ENCODE results near the gene PRRC2C.
"Not testable (repeated sequence)": the region's sequence is repeated elsewhere in the genome, so short reads cannot be mapped to it uniquely, and the experiment has no call there.

PRRC2C gene

DNA sequence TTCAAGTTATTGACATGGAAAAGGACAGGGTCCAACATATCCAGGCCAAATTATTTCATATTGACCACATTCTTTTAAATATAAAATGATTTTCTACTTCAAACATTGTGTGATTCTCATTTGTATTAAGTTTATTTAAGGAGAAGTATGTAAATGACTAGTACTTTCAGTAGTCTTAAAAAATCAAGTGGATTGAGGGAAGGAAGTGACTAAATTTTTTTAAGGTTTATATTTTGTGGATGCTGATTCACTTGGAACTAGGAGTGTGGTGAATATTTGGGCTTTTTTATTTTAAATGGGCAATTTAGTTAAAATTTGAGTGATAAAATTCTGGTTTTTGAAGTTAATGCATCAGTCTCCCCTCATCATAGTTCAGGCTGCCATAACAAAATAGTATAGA, 10.1 kb downstream of the PRRC2C start:
- no peak for FAIRE-seq
- no peak for DNase-seq (ENCODE audit: low spot score)

DNA sequence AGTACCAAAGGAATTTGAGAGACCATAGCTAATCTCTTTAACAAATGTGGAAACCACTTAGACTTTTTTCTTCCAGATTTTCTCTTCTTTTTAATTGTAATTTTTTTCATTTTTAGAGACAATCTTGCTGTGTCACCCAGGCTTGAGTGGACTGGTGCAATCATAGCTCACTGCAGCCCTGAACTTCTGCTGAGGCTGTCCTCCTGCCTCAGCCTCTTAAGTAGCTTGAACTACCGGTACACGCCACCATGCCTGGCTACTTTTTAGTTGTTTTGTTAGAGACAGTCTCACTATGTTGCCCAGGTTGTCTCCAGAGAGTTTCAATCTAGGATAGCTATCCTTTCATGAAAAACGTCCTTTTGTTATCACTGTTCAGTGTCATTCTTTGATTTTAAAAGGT, 15.0 kb downstream of the PRRC2C start:
- FAIRE-seq = no peak
- DNase-seq (ENCODE audit: low spot score) = no peak

DNA sequence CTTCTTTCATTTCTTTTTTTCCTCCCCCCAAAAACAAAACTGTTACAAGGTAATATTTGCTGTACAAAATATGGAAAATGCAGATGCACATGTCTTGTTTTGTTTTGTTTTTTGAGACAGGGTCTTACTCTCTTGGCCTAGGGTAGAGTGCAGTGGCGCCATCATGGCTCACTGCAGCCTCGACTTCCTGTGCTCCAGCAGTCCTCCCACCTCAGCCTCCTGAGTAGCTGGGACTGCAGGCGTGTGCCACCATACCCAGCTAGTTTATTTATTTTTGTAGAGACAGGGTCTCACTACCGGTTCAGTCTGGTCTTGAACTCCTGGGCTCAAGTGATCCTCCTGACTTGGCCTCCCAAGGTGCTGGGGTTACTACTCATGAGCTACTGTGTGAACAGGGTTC, 15.5 kb downstream of the PRRC2C start:
- DNase-seq (ENCODE audit: low spot score) (no peak), FAIRE-seq (no peak)

DNA sequence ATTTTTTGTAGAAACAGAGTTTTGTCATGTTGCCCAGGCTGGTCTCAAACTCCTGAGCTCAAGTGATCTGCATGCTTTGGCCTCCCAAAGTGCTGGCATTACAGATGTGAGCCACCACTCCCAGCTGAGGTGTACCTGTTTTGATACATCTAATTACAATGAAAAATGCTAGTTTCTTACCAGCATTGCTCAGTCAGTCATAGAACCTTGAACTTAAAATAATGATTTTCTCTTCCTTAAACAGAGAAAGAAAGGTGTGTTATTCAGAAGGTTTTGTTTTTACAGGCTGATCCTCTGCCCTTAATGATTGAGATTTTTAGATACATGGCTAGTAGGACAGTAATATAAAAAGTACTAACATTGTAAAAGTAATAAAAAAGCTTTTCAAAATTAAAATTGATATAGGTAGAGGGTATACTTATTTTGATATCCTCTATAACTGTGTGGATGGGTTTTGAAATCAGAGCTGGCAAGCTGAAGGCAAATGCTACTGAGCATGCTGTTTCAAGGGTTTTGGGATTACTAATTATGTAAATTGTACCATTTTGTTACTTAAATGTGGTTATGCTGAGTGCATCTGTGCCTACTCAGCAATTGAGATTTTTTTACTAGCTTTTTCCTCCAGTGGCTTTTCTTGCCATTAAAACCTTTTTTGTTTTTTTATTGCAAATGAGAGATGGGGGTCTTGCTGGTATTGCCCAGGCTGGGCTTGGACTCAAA, 16.1 kb downstream of the PRRC2C start:
- no peak for FAIRE-seq
- no peak for DNase-seq (ENCODE audit: low spot score)

DNA sequence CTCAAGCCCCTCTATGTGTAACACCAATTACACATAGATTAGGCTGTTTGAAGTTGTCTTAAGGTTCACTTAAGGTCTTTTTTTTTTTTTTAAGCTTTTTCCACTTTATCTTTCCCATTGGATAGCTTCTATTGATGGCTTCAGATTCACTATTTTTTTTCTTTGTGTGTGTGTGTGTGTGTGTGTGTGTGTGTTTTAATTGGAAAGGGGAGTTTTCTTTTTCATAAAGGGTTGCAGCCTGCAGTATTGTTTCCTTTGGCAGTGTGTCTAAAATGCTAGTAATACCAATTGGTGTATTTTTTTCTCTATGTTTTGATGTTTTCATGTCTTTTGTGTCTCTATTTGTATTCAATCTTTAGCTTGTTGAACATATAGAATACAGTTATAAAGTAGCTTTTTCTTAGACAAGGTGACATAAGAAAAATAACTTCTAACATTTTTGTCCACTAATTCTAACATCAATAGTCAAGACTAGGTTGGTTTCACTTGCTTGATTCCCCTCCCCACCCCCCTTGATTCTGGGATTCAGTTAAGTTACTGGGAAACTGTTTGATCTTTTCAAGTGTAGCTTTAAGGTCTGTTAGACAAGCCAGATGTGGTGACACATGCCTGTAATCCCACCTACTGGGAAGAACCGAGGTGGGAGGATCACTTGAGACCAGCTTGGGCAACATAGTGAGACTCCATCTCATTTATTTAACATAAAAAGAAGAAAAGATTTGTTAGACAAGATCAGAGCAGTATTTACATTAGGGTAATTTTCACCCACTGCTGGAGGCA, 21.4 kb downstream of the PRRC2C start:
- FAIRE-seq = no peak
- no peak for DNase-seq (ENCODE audit: low spot score)

DNA sequence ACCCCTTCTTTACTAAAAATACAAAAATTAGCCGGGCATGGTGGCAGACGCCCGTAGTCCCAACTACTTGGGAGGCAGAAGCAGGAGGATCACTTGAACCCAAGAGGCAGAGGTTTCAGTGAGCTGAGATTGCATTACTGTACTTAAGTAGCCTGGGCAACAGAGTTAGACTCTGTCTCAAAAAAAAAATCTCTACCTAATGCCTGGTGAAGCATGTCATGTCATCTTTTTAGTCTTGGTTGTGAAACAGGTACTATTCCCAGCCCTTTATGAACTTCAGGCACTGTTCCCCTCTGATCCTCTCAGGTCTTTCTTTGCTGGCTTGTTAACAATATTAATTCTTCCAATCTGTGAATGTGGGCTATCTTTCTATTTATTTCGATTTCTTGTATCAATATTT, 22.1 kb downstream of the PRRC2C start:
- DNase-seq (ENCODE audit: low spot score) = no peak
- no peak for FAIRE-seq

DNA sequence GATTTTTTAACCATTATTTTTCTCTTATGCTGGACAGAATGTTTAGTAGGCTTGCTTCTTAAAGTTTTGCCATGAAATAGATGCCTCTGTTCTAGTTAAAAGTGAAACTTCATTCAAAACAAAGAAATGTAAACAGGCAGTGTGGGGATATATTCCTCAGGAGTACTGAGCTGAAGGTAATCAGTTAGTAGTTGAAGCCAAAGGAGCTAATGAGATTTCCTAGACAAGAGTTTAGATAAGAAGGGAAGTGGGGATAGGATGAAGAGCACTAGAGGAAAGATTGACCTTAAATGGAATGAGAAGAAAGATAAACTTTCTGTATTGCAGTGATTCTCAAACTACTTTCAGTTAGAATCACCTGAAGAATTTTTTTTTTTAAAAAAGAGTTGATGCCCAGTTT, 23.9 kb downstream of the PRRC2C start:
- FAIRE-seq (no peak), DNase-seq (ENCODE audit: low spot score) (no peak)

DNA sequence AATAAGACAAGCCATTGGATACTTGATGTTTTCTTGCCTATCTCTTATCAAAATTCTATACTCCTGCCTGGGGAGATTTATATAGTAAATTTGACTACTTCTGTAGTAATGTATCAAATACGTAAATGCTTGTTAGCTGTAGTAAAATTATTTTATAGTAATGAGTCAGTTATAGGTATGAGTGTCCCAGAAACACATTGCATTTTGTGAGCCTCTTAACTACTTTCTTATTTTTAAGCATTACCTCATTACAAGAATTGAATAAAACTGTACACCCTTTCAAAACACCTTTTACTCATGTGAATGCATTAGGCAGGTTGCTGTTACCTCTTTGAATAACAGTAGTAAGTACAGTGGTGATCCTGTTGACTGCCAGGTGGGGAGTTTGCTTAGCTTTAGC, 28.4 kb downstream of the PRRC2C start:
- DNase-seq (ENCODE audit: low spot score) (no peak), FAIRE-seq (no peak)

DNA sequence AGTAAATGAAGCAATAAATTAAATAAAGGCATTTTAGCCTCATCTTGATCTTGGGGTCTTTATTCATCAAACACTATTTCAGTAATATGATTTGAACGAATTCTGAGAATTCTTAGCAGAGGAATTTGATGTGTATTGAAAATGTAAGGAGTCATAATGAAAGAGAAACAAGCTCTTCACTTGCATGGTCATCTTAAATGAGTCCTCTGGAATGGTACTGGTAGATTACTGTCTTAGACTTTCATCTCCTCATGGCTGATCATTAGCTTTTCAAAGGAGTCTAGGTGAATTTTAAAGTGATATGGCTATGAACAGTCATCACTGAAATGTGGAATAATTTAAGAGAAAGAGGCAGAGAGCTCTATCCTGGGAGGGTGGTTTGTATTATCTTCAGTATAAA, 30.0 kb downstream of the PRRC2C start:
- DNase-seq (ENCODE audit: low spot score) = no peak

DNA sequence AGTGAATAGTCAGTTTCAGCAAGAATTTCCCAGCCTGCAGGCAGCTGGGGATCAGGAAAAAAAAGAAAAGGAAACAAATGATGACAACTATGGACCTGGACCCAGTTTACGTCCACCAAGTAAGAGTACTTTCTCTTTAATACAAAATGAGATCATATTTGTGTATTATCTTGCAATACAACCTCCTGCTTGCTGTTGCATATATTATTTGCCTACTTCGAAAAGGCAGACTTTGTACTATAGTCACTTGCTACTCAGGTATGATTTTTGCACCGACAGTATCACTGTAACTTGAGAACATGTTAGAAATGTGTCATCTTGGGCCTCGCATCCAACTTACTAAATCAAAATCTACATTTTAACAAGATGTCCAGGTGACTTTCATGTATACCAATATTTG, 30.4 kb downstream of the PRRC2C start:
- FAIRE-seq = no peak
- DNase-seq (ENCODE audit: low spot score) = no peak

More for the DNA sequence above, 30.0 kb downstream of the PRRC2C start:
- no peak for FAIRE-seq

DNA sequence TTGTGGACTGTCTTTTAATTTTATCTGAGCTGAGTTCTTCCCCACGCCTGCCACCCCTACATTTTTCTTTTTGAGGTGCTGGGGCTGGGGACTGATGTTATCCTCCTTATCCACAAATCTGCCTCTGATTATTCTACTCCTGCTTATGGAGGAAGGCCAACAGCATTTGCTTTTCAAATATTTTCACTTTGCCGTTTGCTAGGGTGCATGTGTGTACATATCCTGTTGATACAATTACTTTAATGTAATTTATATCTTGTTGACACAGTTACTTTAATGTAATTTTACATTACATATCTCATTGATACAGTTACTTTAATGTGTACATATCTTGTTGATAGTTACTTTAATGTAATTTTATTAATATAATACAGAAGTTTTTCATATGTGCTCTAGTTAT, 36.2 kb downstream of the PRRC2C start:
- FAIRE-seq (no peak), DNase-seq (ENCODE audit: low spot score) (no peak)

DNA sequence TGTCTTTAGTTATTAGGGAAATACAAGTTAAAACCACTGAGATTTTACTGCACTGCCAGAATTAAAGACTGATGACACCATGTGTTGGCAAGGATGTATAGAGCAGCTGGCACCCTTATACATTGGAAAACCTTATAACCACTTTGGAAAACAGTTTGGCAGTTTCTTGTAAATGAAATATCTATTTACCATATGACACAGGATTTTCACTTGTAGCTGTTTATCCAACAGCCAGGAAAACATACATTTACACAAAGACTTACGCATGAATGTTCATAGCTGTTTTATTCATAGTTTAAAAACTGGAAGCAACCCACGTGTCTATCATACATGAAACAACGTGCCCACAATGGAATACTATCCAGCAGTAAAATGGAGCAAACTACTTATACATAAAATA, 45.3 kb downstream of the PRRC2C start:
- no peak for FAIRE-seq
- no peak for DNase-seq (ENCODE audit: low spot score)

DNA sequence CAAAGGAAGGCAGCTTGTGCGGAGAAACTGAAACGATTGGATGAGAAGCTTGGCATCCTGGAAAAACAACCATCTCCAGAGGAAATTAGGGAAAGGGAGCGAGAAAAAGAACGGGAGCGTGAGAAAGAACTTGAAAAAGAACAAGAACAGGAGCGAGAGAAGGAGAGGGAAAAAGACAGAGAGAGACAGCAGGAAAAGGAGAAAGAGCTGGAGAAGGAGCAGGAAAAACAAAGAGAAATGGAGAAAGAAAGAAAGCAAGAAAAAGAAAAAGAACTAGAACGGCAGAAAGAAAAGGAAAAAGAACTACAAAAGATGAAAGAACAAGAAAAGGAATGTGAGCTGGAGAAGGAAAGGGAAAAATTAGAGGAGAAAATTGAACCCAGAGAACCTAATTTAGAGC, 47.2 kb downstream of the PRRC2C start:
- no peak for FAIRE-seq
- no peak for DNase-seq (ENCODE audit: low spot score)

DNA sequence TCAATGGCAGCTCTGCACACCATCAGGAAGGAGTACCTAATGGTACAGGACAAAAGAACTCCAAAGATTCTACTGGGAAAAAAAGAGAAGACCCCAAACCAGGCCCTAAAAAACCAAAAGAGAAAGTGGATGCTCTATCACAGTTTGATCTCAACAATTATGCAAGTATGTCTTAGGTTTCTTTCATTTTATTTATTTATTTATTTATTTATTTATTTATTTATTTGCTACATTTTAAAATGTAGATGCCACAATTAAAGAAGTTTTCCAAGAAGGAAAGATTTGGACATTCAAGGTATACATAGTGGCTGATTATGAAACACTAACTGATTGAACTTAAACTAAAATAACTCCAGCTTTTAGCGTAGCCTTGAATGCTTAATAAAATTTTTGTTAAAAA, 60.2 kb downstream of the PRRC2C start:
- FAIRE-seq (no peak), DNase-seq (ENCODE audit: low spot score) (no peak)

DNA sequence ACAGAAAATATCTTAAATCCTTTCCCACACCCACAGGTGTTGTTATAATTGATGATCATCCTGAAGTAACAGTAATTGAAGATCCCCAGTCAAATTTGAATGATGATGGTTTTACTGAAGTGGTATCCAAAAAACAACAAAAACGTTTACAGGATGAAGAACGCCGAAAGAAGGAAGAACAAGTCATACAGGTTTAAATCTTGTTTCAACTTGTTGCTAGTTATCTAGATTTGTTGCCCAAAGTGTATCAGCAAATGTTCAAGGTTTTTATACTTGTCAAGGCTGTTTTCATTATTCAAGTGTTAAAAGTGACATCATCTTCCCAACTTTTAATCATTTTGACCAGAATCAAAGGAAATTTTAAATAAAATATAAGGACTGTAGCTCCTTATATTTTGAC, 64.7 kb downstream of the PRRC2C start:
- FAIRE-seq = no peak
- DNase-seq (ENCODE audit: low spot score) = no peak

DNA sequence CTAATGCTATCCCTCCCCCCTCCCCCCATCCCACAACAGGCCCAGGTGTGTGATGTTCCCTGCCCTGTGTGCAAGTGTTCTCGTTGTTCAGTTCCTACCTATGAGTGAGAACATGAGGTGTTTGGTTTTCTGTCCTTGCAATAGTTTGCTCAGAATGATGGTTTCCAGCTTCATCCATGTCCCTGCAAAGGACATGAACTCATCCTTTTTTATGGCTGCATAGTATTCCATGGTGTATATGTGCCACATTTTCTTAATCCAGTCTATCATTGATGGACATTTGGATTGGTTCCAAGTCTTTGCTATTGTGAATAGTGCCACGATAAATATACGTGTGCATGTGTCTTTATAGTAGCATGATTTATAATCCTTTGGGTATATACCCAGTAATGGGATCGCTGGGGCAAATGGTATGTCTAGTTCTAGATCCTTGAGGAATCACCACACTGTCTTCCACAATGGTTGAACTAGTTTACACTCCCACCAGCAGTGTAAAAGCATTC, 65.3 kb downstream of the PRRC2C start:
- not testable (repeated sequence) for DNase-seq (ENCODE audit: low spot score); FAIRE-seq

DNA sequence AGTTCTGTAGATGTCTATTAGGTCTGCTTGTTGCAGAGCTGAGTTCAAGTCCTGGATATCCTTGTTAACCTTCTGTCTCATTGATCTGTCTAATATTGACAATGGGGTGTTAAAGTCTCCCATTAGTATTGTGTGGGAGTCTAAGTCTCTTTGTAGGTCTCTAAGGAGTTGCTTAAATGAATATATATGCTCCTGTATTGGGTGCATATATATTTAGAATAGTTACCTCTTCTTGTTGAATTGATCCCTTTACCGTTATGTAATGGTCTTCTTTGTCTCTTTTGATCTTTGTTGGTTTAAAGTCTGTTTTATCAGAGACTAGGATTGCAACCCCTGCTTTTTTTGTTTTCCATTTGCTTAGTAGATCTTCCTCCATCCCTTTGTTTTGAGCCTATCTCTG, 68.6 kb downstream of the PRRC2C start:
- FAIRE-seq; DNase-seq (ENCODE audit: low spot score): not testable (repeated sequence)

DNA sequence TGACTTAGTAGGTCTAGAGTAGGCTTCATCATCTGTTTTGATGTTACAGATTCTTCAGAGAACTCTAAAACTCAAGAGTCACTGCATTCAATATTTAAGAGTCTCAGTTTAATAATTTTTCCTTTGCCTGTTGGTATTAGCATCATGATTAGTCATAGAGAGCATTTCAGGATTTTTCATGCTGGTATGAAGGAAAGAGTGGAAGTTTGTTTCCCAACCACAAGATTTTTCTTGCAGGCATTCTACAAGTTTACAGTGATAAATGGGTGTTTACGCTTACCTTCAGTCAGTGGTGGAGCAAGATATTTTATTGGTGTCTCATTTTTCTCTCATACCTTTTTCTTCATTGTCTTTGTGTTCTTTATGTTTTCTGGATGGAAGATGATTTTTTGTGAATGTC, 78.3 kb downstream of the PRRC2C start:
- DNase-seq (ENCODE audit: low spot score) (no peak), FAIRE-seq (no peak)

DNA sequence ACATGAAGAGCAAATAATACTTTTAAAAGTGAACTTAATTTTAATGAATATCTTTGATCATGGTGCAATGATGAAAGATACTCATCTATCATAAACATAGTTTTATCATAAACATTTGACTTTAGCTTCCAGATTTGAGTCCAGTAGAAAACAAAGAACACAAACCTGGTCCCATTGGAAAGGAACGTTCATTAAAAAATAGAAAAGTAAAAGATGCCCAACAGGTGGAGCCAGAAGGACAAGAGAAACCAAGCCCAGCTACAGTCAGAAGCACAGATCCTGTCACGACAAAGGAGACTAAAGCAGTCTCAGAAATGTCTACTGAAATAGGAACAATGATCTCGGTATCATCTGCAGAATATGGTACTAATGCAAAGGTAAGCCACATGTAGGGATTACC, 81.1 kb downstream of the PRRC2C start:
- DNase-seq (ENCODE audit: low spot score) (no peak), FAIRE-seq (no peak)

DNA sequence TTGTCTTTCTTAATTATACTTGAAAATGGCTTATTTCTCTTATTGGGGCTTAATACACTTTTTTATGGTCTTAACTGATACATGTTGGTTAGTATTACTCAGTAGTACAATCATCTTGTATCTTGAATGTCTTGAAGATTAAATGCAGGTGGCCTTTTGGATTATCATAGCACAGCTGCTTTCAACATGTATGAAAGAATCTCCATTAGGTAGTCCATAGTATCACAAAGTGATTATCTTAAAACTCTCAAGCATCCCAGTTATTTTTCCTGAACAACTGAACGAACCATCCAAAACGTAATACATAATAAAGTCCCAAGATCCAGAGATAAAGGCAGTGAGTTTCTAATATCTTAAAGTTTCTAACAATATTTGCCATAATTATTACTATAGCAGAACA, 85.0 kb downstream of the PRRC2C start:
- no peak for FAIRE-seq
- no peak for DNase-seq (ENCODE audit: low spot score)

DNA sequence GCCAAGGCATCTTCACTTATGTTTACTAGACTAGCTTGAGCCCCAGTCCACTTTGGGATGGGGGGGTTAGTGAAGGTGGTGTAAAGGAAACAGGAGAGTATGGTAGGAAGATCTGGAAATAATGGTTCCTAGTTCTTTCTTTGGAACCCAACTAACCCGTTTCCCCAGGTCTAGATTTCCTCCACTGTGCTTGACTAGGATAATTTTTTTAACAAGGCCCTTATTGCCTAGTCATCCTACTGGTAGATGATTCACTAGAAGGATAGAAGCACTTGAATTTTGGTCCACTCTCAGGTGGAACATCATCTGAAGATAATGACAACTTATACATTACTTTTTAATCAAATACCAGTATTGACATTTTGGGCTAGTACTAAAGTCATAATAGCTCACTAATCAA, 90.8 kb downstream of the PRRC2C start:
- DNase-seq (ENCODE audit: low spot score) (no peak), FAIRE-seq (no peak)

DNA sequence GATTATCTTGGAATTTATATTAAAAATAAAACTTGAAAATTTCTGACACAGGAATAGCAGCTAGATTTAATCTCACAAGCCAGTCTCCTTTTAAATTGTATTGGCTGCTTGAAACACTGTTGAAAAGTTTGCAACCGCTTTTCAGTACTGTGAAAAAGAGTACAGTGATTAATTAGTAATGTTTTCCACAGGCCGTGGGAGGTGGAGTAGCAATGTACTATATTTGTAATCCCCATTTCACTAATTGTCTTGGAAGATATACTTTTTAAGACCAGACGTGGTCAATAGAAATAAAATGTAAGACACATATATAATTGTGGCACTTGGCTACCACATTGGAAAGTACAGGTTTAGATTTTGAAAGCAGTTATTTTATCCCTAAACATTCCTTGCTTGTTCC, 95.9 kb downstream of the PRRC2C start:
- no peak for FAIRE-seq
- DNase-seq (ENCODE audit: low spot score) = no peak

DNA sequence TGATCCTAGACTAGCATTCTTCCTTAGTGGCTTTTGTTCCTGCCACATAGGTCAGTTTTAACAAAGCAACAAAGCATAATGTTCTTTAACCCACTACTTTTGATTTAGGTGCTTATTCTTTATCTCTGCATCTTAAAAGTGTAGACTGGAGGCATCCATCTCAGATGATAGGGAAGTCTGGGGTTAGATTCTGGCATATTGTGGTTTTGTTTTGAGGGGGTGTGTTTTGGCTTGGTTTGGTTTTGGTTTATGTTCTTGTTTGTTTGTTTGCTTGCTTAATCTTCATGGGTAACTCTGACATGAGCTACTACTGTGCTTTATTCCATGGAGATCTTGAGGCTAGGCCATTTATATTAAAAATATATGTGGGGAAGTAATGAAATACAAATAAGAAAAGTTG, 96.4 kb downstream of the PRRC2C start:
- DNase-seq (ENCODE audit: low spot score) (no peak), FAIRE-seq (no peak)

Measured in RCC 7860 (cell line).